HTERT RPE-1 (cell line): ENCODE measurements around the gene ZNF184.
"Not testable (repeated sequence)": the region's sequence is repeated elsewhere in the genome, so short reads cannot be mapped to it uniquely, and the experiment has no call there.

Experiments used
- in situ Hi-C: fragments of 300-500 bp; cut with MboI; formaldehyde crosslinking; loops from 4 replicates; pipeline ENCODE4 v1.14.3; 2020; ENCODE audit warnings: low sequenced_read_pairs

Gene ZNF184

GRCh38 chr6:27426045-27426620 lies 46.8 kb downstream of the ZNF184 start:
- in situ Hi-C loops, result no loop called here

- in situ Hi-C loops, result not testable (repeated sequence)
Observed at GRCh38 chr6:27424851-27425250, 48.1 kb downstream of the ZNF184 start.

DNA sequence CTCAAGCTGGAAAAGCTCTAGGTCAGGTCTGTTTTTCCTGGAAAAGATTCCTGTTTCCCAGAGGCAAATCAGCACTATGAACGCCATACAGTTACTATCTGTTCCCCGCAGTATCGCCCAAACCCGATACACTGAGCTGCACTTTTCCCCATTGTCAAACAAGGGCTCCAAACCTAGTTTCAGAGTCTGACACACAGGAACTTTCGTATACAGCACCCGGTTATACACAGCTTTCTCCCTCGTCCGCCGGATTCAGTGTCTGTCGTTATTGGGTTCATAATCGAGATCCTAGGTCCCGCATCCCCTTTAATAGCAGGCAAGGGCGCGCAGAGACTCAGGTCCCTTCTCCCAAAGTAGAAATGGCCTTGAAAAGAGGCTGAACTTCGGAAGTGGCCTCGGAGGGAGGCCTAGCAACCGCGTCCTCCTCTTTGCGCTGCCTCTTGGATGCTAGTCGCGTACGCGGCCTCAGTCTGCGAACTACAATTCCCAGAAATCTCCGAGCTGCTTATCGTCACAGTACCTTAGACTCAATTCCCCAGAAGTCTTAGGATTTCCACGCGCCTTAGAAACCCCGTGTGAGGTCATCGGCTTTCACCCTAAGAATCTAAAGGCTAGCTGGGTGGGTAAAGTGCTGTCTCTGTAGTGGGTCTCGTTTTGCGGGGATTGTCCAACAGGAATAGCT lies 50.1 kb downstream of the ZNF184 start:
- in situ Hi-C loops, result no loop called here

- in situ Hi-C loops, result no loop called here
Observed at GRCh38 chr6:27419363-27419762, 53.5 kb downstream of the ZNF184 start.

- in situ Hi-C loops, result no loop called here
Observed at GRCh38 chr6:27415898-27416297, 57.0 kb downstream of the ZNF184 start.

DNA sequence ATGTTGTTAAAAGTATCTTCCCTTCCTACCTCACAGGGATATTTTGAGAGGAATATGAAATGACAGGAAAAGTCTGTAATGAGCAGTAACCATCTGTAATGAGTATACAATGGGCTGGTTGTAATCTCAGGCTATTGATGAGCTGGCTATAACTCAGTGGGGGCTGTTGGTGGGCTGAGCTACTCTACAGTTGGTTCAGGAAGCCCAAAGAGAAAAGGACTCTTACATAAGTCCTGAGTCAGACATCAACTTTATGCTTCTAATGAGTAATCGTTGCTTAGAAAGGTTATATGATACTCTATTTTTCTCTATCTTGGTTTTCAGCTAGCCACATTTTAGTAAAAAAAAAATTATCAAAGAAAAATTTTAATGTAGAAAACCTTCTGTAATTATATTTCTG lies 57.9 kb downstream of the ZNF184 start:
- in situ Hi-C loops, result no loop called here

GRCh38 chr6:27414300-27414699 lies 58.6 kb downstream of the ZNF184 start:
- in situ Hi-C loops, result no loop called here

DNA sequence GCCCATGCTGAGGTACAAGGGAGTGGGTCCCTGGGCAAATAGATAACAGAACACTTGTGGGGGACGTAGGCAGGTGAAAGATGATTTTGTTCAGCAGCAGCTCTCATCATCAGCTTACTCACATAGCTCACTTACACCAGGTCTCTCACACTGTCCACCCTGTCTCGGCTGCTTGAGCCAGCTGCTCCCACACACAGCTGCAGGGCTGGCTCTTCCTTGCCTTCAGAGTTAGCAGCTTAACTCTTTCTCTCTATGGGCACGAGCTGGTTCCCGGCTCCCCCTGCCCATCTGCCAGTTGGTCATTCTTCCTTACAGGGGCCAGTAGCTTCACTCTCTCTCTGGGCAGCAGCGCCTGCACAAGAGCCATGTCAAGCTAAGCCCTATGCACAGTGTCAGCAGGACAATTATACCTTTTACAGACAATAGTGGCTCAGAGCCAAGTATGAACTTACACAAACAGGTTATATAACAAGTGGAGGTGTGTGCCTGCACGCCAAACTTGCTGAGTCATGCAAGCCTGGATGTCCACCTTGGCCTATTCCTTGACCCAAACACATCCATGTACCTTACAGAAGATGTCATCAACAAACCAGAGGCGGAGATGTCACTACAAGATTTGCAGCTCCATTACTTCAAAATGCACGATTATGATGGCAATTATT lies 65.6 kb downstream of the ZNF184 start:
- in situ Hi-C loops, result no loop called here

- in situ Hi-C loops, result no loop called here
Observed at GRCh38 chr6:27406085-27406484, 66.8 kb downstream of the ZNF184 start.

- in situ Hi-C loops, result no loop called here
Observed at GRCh38 chr6:27400877-27401642, 71.8 kb downstream of the ZNF184 start.
